GM21447 (cell line): ENCODE data around the gene WDR33.
A peak's percentile ranks its signal among the peaks of the same experiment; 100 is the strongest.
"Not testable (repeated sequence)": the region's sequence is repeated elsewhere in the genome, so short reads cannot be mapped to it uniquely, and the experiment has no call there.

Source experiments
- ATAC-seq: cut with Tn5 transposase; IDR thresholded peaks from one replicate; pipeline ENCODE4 v1.9.1; 2021; ENCODE audit not compliant: unreplicated experiment

The WDR33 gene

DNA sequence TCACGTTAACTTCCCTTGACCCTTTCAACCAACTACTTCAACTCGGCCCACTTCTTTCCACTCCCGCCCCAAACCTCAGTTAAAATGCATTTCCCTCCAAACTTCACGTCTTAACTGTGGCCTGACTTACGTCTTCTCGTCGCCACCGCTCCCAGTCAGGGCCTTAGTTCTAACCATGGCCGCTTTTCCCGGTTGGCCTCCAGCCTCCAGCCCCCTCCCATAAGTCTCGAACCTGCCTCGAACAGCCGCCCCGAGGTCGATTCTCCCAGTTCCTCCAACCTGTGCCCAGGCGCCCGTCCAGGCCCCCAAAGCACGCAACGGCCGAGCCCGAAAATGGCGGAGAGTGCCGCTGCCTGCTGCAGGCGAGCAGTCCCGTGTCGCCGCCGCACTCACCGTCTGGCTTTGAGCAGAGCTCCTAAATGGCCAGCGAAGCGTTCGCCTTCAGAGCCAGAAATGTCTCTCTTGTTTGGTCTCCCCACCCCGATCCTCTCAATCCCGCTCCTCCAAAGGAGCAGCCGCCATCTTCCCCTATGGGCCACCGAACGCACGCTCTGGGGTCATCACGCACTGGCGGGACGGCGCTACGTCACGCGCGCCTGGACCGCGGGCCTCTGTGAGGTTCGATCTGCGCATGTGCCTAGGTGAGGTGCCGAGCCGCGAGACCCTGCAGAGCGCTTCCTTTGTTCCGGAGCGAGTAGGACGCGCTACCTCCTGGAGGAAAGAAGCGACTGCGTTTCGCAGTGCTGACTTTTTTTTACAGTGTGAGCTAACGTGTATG lies at the start of gene WDR33:
TSS of gene WDR33 (minus strand) at position 553 of the 778 bp plus-strand sequence. CDS start 40,190 bp downstream, outside the sequence.
- peak; percentile 98 for ATAC-seq

DNA sequence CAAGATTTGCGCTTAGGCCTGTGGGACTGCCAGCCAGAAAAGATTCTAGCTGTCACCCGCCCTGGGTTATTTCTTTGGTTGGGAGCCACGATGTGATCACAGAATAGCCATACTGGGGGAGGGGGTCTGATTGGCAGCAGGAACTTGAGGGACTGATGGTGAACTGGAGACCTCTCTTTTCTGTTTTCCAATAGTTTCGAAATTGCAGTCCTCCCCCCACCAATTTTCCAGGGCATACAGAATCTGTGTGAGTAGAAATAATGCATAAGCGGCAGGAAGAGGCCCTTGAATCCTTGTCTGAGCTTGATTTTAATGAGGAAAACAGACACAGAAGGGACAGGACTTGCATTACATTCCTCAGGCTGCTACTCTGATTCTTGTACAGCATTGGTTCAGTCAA lies 49.2 kb upstream of the WDR33 start:
- no peak for ATAC-seq

GRCh38 chr2:127859712-127860085 lies 48.7 kb upstream of the WDR33 start:
- no peak for ATAC-seq

GRCh38 chr2:127857265-127857808 lies 46.4 kb upstream of the WDR33 start:
- peak; percentile 22 for ATAC-seq

- ATAC-seq: no peak
Observed at GRCh38 chr2:127853671-127854070, 42.7 kb upstream of the WDR33 start.

GRCh38 chr2:127852388-127852787 lies 41.4 kb upstream of the WDR33 start:
- ATAC-seq: no peak

DNA sequence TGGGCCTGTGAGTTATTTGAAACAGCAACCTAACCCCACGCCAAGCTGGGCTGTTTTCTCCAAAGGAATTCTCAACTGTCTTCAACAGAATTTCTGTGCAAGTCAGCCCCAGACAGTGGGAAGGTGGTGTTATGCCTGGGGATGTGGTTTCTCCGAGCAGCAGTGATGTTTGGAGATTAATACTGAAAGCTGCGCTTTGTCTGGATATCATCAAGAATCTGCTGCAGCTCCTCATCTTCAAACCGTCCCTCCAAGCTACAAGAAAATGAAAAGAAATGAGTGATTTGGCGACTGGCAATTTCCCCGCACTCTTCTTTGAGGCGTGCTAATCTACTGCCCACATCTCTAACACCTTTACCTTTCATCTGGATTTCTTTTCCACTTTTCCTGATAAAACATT lies 37.0 kb upstream of the WDR33 start:
- ATAC-seq: no peak

- ATAC-seq: no peak
Observed at GRCh38 chr2:127844973-127845372, 34.0 kb upstream of the WDR33 start.

- ATAC-seq: no peak
Observed at GRCh38 chr2:127843677-127844076, 32.7 kb upstream of the WDR33 start.

DNA sequence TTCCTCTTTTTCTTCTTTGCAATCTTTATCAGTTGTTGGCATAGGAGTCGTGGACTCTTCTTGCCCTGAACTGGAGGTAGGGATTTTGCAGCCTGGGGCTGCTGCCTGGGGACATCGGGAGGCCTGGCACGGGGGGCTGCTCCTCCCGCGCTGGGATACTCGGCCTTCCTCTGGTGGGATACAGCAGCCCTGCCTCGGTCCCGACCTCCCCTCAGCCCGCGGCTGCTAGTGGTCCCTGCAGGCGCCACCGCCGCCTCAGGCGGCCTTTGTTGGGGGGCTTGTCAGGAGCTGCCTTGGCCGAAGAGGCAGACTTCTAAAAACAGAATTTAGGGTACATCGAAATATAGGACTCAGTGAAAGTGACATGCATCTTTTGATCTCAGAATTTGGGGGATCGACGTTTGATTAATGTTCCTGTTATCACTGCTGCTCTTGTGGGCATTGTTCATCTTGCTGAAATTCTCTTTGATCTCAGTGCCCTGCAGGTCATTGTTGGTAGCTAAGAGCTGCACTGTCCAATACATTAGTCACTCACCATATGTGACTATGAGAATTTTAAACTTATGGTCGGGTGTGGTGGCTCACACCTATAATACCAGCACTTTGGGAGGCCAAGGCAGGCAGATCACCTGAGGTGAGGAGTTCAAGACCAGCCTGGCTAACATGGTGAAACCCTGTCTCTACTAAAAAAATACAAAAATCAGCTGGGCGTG lies 30.7 kb upstream of the WDR33 start:
- ATAC-seq: no peak

DNA sequence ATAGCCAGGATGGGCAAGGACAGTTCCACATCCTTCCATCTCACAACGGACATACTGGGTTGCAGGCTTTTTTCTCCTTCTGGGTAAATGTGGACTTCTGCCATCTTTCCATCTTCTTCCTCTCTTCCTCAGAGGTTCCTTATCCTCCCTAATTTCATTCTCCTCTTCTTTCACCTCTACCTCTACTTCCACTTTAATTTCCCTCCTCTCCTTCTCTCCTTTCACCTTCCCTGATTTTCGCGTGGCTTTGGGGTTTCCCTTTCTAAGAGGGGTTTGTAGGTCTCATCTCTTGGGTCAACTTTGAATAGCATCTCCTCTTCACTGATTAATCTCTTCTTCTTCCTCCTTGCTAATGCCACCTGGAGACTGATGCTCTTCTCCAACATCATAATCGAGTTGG lies 29.9 kb upstream of the WDR33 start:
- ATAC-seq: no peak

- no peak for ATAC-seq
Observed at GRCh38 chr2:127834951-127835350, 24.0 kb upstream of the WDR33 start.

DNA sequence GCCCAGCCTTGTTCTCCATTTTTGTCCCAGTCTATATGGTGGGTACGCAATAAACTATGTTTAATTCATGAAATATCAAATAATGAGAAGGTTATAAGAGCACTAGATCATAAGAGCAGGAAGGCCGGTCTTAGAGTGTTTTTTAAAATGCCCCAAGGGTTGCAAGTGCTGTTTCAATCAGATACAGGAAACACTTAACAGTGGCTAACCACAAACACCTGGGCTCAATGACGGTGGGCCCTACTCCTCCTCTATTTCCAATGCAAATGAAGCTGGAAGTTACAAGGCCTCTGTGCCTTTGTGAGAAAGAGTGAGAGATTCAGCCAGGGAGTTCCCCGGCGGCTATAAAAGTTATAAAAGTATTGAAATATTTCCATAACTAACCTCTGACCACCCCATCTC lies 18.9 kb upstream of the WDR33 start:
- peak; percentile 98 for ATAC-seq

GRCh38 chr2:127826708-127827107 lies 15.7 kb upstream of the WDR33 start:
- not testable (repeated sequence) for ATAC-seq

DNA sequence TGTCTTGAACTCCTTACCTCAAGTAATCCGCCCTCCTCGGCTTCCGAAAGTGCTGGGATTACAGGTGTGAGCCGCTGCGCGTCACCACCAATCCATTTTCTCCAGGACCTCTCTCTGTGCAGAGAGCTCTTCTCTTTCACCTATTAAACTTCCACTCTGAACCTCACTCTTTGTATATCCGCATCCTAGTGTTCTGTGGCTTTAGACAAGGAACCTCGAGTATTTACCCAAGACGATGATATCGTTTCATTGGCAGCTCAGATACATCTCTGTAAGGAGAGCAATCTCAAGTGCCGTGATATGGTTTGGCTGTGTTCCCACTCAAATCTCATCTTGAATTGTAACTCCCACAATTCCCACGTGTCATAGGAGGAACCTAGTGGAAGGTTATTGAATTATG lies 15.1 kb upstream of the WDR33 start:
- ATAC-seq: no peak

DNA sequence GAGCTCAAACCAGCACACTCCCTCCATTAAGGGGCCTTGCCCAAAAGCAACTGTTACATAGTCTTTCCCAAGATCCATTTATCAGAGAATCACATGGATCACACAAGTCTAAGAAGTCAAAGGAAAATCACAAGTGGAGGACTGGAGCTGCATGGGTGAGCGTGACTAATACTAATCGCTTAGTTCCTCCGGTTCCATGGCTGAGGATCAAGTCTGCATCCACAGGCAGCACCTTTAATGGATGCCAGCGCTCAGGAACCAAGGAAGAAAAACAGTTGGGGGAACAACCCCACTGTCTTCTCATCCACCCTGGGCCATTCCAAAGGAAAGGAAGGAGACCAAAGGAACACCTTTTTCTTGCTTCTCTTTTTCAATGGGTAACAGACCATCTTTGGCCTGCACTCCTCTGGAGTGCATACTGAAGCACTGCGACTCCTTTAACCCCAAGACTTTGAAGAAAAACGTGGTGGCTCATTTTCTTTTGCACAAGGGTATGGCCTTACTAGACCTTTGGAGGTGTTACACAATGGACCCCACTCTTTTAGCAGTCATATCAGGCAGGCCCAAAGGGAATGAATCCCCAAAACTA lies 9.2 kb upstream of the WDR33 start:
- ATAC-seq: no peak

DNA sequence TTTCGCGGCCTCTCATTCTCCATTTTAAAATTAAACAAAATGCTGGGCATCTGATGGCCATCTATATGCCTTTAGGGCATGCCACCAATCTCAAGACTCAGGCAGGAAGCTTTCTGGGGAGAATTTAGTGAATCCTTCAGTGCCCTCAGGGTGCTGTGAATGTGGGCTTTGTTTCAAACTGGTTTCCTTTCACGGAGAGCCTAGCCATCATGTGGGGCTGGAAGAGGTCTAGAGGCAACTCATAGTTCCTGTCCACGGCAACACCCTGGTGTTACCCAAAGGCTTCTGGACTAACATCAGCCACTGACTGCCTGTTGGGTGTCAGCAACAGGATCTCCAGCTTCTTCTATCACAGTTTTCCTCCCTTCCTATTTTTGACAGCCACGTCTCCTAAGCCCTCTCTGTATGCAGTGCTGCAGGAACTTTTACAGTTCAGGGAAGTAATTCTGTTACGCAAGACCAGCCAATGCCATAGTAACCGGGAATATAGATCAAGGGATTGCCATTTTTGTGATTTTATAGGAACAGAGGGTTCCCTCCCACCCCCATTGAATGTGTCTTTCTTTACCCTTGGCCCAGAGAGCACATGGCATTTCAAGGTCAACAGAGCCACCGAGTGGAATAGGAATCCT lies 7.9 kb upstream of the WDR33 start:
- ATAC-seq: no peak

GRCh38 chr2:127818241-127818640 lies 7.3 kb upstream of the WDR33 start:
- no peak for ATAC-seq

- ATAC-seq: no peak
Observed at GRCh38 chr2:127814677-127815076, 3.7 kb upstream of the WDR33 start.

DNA sequence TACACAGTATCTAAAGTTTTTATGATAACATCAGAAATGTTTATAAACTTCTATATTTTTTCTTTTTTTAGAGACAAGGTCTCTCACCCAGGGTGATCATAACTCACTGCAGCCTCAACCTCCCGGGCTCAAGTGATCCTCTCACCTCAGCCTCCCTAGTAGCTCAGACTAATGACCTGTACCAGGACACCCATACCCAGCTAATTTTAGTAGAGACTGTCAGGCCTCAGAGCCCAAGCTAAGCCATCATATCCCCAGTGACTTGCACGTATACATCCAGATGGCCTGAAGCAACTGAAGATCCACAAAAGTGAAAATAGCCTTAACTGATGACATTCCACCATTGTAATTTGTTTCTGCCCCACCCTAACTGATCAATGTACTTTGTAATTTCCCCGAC lies 1.5 kb upstream of the WDR33 start:
- ATAC-seq: not testable (repeated sequence)
